ENCODE results near the gene CKB.

The CKB gene

GRCh38 chr14:103501921-103502669, 20.5 kb downstream of the CKB start:
- TF ChIP-seq POLR2A (IDR thresholded peaks at IDR 0.05; ENCODE audit: low read depth, low read length), result no peak
- no peak for TF ChIP-seq TAF1 (IDR thresholded peaks at IDR 0.05; ENCODE audit: borderline replicate concordance, low read depth, low read length)
- TF ChIP-seq POLR2AphosphoS5 (IDR thresholded peaks at IDR 0.05; ENCODE audit: low read depth, low read length), result no peak
- FAIRE-seq (no peak), DNase-seq (ENCODE audit: insufficient read length) (no peak)

- DNase-seq (ENCODE audit: insufficient read length), result no peak
- FAIRE-seq, result no peak
- no peak for TF ChIP-seq POLR2AphosphoS5 (IDR thresholded peaks at IDR 0.05; ENCODE audit: low read depth, low read length)
- no peak for TF ChIP-seq TAF1 (IDR thresholded peaks at IDR 0.05; ENCODE audit: borderline replicate concordance, low read depth, low read length)
- no peak for TF ChIP-seq POLR2A (IDR thresholded peaks at IDR 0.05; ENCODE audit: low read depth, low read length)
These were observed 21.4 kb downstream of the CKB start for GRCh38 chr14:103501041-103501870.

- DNase-seq (ENCODE audit: insufficient read length) (no peak), FAIRE-seq (peak; percentile 56)
- no peak for TF ChIP-seq TAF1 (IDR thresholded peaks at IDR 0.05; ENCODE audit: borderline replicate concordance, low read depth, low read length)
- TF ChIP-seq POLR2A (IDR thresholded peaks at IDR 0.05; ENCODE audit: low read depth, low read length), result no peak
- no peak for TF ChIP-seq POLR2AphosphoS5 (IDR thresholded peaks at IDR 0.05; ENCODE audit: low read depth, low read length)
These were observed 22.3 kb downstream of the CKB start for GRCh38 chr14:103500148-103500990.

GRCh38 chr14:103499709-103500108, 22.9 kb downstream of the CKB start:
- no peak for FAIRE-seq
- no peak for DNase-seq (ENCODE audit: insufficient read length)
- TF ChIP-seq POLR2AphosphoS5 (IDR thresholded peaks at IDR 0.05; ENCODE audit: low read depth, low read length) (no peak), TAF1 (IDR thresholded peaks at IDR 0.05; ENCODE audit: borderline replicate concordance, low read depth, low read length) (no peak), POLR2A (IDR thresholded peaks at IDR 0.05; ENCODE audit: low read depth, low read length) (no peak)

- TF ChIP-seq TAF1 (IDR thresholded peaks at IDR 0.05; ENCODE audit: borderline replicate concordance, low read depth, low read length), result no peak
- no peak for TF ChIP-seq POLR2A (IDR thresholded peaks at IDR 0.05; ENCODE audit: low read depth, low read length)
- TF ChIP-seq POLR2AphosphoS5 (IDR thresholded peaks at IDR 0.05; ENCODE audit: low read depth, low read length), result no peak
- DNase-seq (ENCODE audit: insufficient read length), result no peak
- no peak for FAIRE-seq
These were observed 25.9 kb downstream of the CKB start for GRCh38 chr14:103496776-103497175.

GRCh38 chr14:103495854-103496253, 26.8 kb downstream of the CKB start:
- FAIRE-seq (no peak), DNase-seq (ENCODE audit: insufficient read length) (no peak)
- no peak for TF ChIP-seq TAF1 (IDR thresholded peaks at IDR 0.05; ENCODE audit: borderline replicate concordance, low read depth, low read length)
- TF ChIP-seq POLR2AphosphoS5 (IDR thresholded peaks at IDR 0.05; ENCODE audit: low read depth, low read length), result no peak
- TF ChIP-seq POLR2A (IDR thresholded peaks at IDR 0.05; ENCODE audit: low read depth, low read length), result no peak

GRCh38 chr14:103492156-103492925, 30.3 kb downstream of the CKB start:
- TF ChIP-seq POLR2A (IDR thresholded peaks at IDR 0.05; ENCODE audit: low read depth, low read length) (no peak), POLR2AphosphoS5 (IDR thresholded peaks at IDR 0.05; ENCODE audit: low read depth, low read length) (no peak), TAF1 (IDR thresholded peaks at IDR 0.05; ENCODE audit: borderline replicate concordance, low read depth, low read length) (no peak)
- FAIRE-seq (no peak), DNase-seq (ENCODE audit: insufficient read length) (no peak)

- FAIRE-seq (no peak), DNase-seq (ENCODE audit: insufficient read length) (no peak)
- TF ChIP-seq POLR2AphosphoS5 (IDR thresholded peaks at IDR 0.05; ENCODE audit: low read depth, low read length) (no peak), TAF1 (IDR thresholded peaks at IDR 0.05; ENCODE audit: borderline replicate concordance, low read depth, low read length) (no peak), POLR2A (IDR thresholded peaks at IDR 0.05; ENCODE audit: low read depth, low read length) (no peak)
These were observed 30.9 kb downstream of the CKB start for GRCh38 chr14:103491691-103492090.

GRCh38 chr14:103489621-103490020, 33.0 kb downstream of the CKB start:
- no peak for FAIRE-seq

GRCh38 chr14:103488960-103489359, 33.7 kb downstream of the CKB start:
- no peak for TF ChIP-seq POLR2AphosphoS5 (IDR thresholded peaks at IDR 0.05; ENCODE audit: low read depth, low read length)
- no peak for TF ChIP-seq TAF1 (IDR thresholded peaks at IDR 0.05; ENCODE audit: borderline replicate concordance, low read depth, low read length)
- no peak for TF ChIP-seq POLR2A (IDR thresholded peaks at IDR 0.05; ENCODE audit: low read depth, low read length)
- DNase-seq (ENCODE audit: insufficient read length) (no peak), FAIRE-seq (no peak)

More at GRCh38 chr14:103489621-103490020, 33.0 kb downstream of the CKB start:
- no peak for DNase-seq (ENCODE audit: insufficient read length)
- TF ChIP-seq POLR2A (IDR thresholded peaks at IDR 0.05; ENCODE audit: low read depth, low read length) (no peak), TAF1 (IDR thresholded peaks at IDR 0.05; ENCODE audit: borderline replicate concordance, low read depth, low read length) (no peak), POLR2AphosphoS5 (IDR thresholded peaks at IDR 0.05; ENCODE audit: low read depth, low read length) (no peak)

Data from GM12892 (cell line).